ENCODE results near the gene PPP1R12A.

- TF ChIP-seq CTCF (IDR thresholded peaks at IDR 0.05) (no peak), EZH2 (IDR thresholded peaks at IDR 0.05) (no peak), EZH2phosphoT487 (IDR thresholded peaks at IDR 0.05) (no peak)
Observed at GRCh38 chr12:79895071-79895470, 39.8 kb downstream of the PPP1R12A start.
